Memory B cell (primary cell): ENCODE data around the gene DNAH8.
"Not testable (repeated sequence)": the region's sequence is repeated elsewhere in the genome, so short reads cannot be mapped to it uniquely, and the experiment has no call there.

Experiments
- ATAC-seq: fragments of 150-1000 bp; cut with Tn5 transposase; 2 replicates; pipeline ENCODE4 v1.10.0; 2021; ENCODE audit warnings: low read depth, mild to moderate bottlenecking, moderate library complexity
- DNase-seq, 2 donors: peaks; one replicate each; pipeline ENCODE4 v3.0.0; 2022; ENCODE audit warnings: low spot score in 2 of 2
- H3K27ac Mint-ChIP-seq: one replicate; pipeline ENCODE4 v1.8.0; 2022; ENCODE audit warnings: mild to moderate bottlenecking, moderate library complexity, mixed read lengths
- H3K27me3 Mint-ChIP-seq: one replicate; pipeline ENCODE4 v1.8.0; 2022; ENCODE audit warnings: mixed read lengths
- H3K36me3 Mint-ChIP-seq: one replicate; pipeline ENCODE4 v1.8.0; 2022; ENCODE audit warnings: mild to moderate bottlenecking, mixed read lengths
- H3K4me1 Mint-ChIP-seq: one replicate; pipeline ENCODE4 v1.8.0; 2022; ENCODE audit warnings: mixed read lengths
- H3K4me3 Mint-ChIP-seq: one replicate; pipeline ENCODE4 v1.8.0; 2022; ENCODE audit warnings: mild to moderate bottlenecking, moderate library complexity, mixed read lengths
- H3K9me3 Mint-ChIP-seq: one replicate; pipeline ENCODE4 v1.8.0; 2022; ENCODE audit warnings: mixed read lengths

Gene DNAH8

DNA sequence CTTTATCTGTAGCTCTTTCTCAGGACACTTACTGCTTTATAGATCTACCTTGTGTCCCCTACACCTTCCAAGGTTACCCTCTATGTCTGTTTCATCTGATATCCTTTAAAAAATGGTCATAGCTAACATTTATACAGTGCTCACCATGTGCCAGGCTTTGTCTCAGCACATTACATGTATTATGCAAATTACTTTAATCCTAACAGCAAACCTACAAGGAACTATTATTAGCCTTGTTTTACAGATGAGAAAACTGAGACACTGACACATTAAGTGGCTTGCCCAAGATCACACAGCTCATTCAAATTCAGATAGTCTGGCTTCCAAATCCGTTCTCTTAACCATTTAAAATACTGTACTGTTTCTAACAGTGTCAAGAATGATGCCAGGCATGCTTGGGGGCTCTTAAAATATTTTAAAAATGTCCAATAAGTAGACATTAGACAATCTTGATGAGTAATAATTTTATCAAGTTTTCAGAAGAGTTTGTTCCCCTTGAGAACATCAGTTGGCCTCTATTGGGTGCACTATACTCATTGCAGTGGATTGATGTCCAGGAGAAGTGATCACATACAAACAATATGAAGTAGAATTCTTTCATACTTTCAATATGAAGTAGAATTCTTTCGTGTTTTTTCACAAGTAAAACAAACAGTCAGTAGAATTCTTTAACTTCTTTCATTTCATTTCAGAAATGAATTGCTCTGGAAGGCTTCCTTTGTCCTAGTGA is 69.6 kb downstream of the DNAH8 start:
- Mint-ChIP-seq H3K4me1 (peaks cover 8% of the 10 kb centered on the region), H3K27me3 (no peaks in the 10 kb centered on the region), H3K27ac (peak overlapping the region; percentile 15), H3K9me3 (no peaks in the 10 kb centered on the region), H3K36me3 (no peaks in the 10 kb centered on the region), H3K4me3 (no peak overlapping the region)
- ATAC-seq (peak; percentile 56), DNase-seq (no peak)

- no peaks in the 10 kb centered on the region for H3K36me3 Mint-ChIP-seq
- no peaks in the 10 kb centered on the region for H3K27me3 Mint-ChIP-seq
- no peak overlapping the region for H3K27ac Mint-ChIP-seq
- H3K4me1 Mint-ChIP-seq = peaks cover 8% of the 10 kb centered on the region
- H3K4me3 Mint-ChIP-seq = no peak overlapping the region
- no peaks in the 10 kb centered on the region for H3K9me3 Mint-ChIP-seq
- no peak for ATAC-seq
- DNase-seq = no peak
These were observed 71.4 kb downstream of the DNAH8 start for GRCh38 chr6:38786486-38786885.

GRCh38 chr6:38789256-38789655 is 74.1 kb downstream of the DNAH8 start:
- Mint-ChIP-seq H3K4me1 (peaks cover 7% of the 10 kb centered on the region), H3K27me3 (no peaks in the 10 kb centered on the region), H3K9me3 (no peaks in the 10 kb centered on the region), H3K27ac (no peak overlapping the region), H3K36me3 (peaks cover 3% of the 10 kb centered on the region), H3K4me3 (no peak overlapping the region)
- ATAC-seq = no peak
- no peak for DNase-seq

DNA sequence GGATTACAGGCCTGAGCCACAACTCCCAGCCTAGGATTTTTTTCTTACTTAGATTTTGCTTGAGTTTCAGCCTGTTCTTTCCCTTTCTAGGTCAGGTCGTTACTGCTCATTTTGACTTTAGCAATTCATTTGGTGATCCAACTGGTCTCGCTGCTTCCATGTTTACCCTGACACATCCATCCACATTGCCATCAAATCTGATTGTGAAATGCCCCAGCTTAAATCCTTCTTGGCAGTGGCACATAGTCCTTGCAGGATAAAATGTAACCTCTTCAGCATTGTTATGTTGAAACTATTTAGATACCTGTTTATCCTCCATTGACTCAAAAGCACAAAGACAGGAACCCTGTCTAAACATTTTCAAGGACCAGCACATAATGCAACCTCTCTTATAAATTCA is 77.2 kb downstream of the DNAH8 start:
- no peak overlapping the region for H3K4me3 Mint-ChIP-seq
- H3K27me3 Mint-ChIP-seq = no peaks in the 10 kb centered on the region
- peaks cover 3% of the 10 kb centered on the region for H3K36me3 Mint-ChIP-seq
- H3K4me1 Mint-ChIP-seq = no peaks in the 10 kb centered on the region
- H3K9me3 Mint-ChIP-seq = no peaks in the 10 kb centered on the region
- ATAC-seq (no peak), DNase-seq (no peak)
- no peak overlapping the region for H3K27ac Mint-ChIP-seq

GRCh38 chr6:38794682-38795081 is 79.6 kb downstream of the DNAH8 start:
- no peak overlapping the region for H3K4me3 Mint-ChIP-seq
- no peaks in the 10 kb centered on the region for H3K9me3 Mint-ChIP-seq
- no peaks in the 10 kb centered on the region for H3K4me1 Mint-ChIP-seq
- H3K36me3 Mint-ChIP-seq = peaks cover 3% of the 10 kb centered on the region
- H3K27ac Mint-ChIP-seq = no peak overlapping the region
- DNase-seq = no peak
- no peak for ATAC-seq
- H3K27me3 Mint-ChIP-seq = no peaks in the 10 kb centered on the region

GRCh38 chr6:38796006-38796405 is 80.9 kb downstream of the DNAH8 start:
- peaks cover 2% of the 10 kb centered on the region for H3K27me3 Mint-ChIP-seq
- no peak overlapping the region for H3K4me3 Mint-ChIP-seq
- H3K9me3 Mint-ChIP-seq = no peaks in the 10 kb centered on the region
- peaks cover 3% of the 10 kb centered on the region for H3K36me3 Mint-ChIP-seq
- H3K4me1 Mint-ChIP-seq = no peaks in the 10 kb centered on the region
- no peak overlapping the region for H3K27ac Mint-ChIP-seq
- ATAC-seq = no peak
- DNase-seq = no peak

DNA sequence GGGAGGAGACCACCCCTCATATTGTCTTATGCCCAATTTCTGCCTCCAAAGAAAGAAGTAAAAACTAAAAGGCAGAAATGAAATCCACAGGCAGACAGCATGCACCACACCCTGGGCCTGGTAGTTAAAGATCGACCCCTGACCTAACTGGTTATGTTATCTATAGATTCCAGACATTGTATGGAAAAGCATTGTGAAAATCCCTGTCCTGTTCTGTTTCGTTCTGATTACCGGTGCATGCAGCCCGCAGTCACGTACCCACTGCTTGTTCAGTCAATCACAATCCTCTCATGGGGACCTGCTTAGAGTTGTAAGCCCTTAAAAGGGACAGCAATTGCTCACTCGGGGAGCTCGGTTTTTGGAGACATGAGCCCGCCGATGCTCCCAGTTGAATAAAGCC is 81.3 kb downstream of the DNAH8 start:
- H3K4me1 Mint-ChIP-seq, ATAC-seq, H3K27me3 Mint-ChIP-seq: not testable (repeated sequence)

DNA sequence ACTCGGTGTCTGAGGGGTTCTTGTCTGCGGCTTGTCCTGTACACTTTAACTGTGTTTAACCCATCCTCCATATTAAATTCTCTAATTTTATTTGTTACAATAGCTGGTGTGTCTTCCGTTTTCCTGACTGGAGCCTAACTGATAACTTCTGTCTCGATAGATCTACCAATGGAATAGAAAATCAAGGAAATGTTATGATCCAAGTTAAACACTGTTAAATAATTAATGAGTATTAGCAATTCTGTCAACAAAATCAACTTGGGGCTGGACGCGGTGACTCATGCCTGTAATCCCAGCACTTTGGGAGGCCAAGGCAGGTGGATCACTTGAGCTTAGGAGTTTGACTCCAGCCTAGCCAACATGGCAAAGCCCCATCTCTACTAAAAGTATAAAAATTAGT is 81.7 kb downstream of the DNAH8 start:
- Mint-ChIP-seq H3K4me1 (no peaks in the 10 kb centered on the region), H3K4me3 (no peak overlapping the region), H3K27ac (no peak overlapping the region), H3K36me3 (peaks cover 4% of the 10 kb centered on the region), H3K27me3 (peaks cover 3% of the 10 kb centered on the region), H3K9me3 (no peaks in the 10 kb centered on the region)
- no peak for ATAC-seq
- DNase-seq = no peak

More for the DNA sequence above, 81.3 kb downstream of the DNAH8 start:
- H3K27ac Mint-ChIP-seq, DNase-seq, H3K36me3 Mint-ChIP-seq, H3K4me3 Mint-ChIP-seq, H3K9me3 Mint-ChIP-seq: not testable (repeated sequence)

DNA sequence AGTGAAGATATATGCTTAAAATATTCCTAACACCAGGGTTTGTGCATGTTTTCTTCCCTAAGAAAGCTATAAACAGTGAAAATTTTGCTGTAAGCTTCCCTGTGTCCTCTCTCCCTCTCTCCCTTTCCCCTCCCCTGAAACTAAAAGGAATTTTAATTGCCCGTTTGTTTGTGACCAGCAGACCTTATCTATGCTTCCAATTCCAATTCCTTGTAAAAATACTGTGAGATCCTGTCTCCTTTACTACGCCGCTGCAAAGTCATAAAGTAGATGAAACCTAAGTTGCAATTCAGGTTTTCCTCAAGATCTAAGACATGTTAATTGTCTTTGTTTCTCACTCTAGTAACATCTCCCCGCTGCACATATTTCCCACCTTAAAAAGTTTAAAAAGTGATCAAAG is 82.3 kb downstream of the DNAH8 start:
- H3K27ac Mint-ChIP-seq = no peak overlapping the region
- no peaks in the 10 kb centered on the region for H3K9me3 Mint-ChIP-seq
- no peaks in the 10 kb centered on the region for H3K4me1 Mint-ChIP-seq
- peaks cover 3% of the 10 kb centered on the region for H3K36me3 Mint-ChIP-seq
- no peak for ATAC-seq
- no peak for DNase-seq
- H3K4me3 Mint-ChIP-seq = no peak overlapping the region
- peaks cover 3% of the 10 kb centered on the region for H3K27me3 Mint-ChIP-seq

DNA sequence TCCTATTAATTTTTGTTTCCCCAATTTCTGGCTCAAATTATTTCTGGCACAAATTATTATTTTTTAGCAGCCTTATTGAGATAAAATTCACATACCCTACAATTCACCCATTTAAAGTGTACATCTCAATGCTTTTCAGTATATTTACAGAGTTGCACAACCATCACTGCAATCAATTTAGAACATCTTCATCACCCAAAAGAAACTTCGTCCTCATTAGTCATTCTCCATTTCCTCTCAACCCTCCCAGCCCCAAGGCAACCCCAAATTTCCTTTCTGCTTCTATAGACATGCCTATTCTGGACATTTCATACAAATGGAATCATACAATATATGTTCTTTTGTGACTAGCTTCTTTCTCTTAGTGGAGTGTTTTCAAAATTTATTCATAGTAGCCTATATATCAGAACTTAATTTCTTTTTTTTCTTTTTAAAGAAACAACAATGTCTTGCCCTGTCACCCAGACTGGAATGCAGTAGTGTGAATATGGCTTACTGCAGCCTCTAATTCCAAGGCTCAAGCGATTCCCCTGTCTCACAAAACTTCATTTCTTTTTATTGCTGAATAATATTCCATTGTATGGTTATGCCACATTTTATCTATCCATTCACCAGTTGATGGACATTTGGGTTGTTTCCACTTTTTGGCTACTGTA is 84.5 kb downstream of the DNAH8 start:
- ATAC-seq (no peak), DNase-seq (no peak)
- no peak overlapping the region for H3K4me3 Mint-ChIP-seq
- H3K27me3 Mint-ChIP-seq = peaks cover 3% of the 10 kb centered on the region
- no peaks in the 10 kb centered on the region for H3K4me1 Mint-ChIP-seq
- H3K27ac Mint-ChIP-seq = no peak overlapping the region
- H3K36me3 Mint-ChIP-seq = peaks cover 3% of the 10 kb centered on the region
- H3K9me3 Mint-ChIP-seq = no peaks in the 10 kb centered on the region

GRCh38 chr6:38801305-38801704 is 86.2 kb downstream of the DNAH8 start:
- ATAC-seq = no peak
- no peak overlapping the region for H3K4me3 Mint-ChIP-seq
- H3K4me1 Mint-ChIP-seq = no peaks in the 10 kb centered on the region

DNA sequence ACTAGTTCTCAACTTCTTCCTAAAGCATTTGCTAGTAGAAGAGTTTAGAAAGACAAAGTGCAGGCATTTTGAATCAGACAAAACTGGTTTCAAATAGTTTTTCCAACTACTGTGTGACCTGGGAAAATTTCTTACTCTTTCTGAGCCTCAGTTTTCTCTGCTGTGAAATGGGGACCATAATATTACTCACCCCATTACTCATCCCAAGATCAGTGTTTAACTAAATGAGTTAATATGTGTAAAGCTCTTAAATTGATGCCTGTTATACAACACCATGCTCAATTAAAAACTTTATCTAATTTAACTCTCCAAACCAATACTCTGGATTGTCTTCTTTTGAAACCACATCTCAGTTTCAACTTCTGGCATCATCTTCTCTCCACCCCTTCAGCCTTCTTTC is 87.4 kb downstream of the DNAH8 start:
- H3K9me3 Mint-ChIP-seq = no peaks in the 10 kb centered on the region
- DNase-seq (no peak), ATAC-seq (no peak)
- H3K36me3 Mint-ChIP-seq = peaks cover 3% of the 10 kb centered on the region
- H3K4me3 Mint-ChIP-seq = no peak overlapping the region
- H3K27me3 Mint-ChIP-seq = peaks cover 3% of the 10 kb centered on the region
- H3K27ac Mint-ChIP-seq = no peak overlapping the region
- H3K4me1 Mint-ChIP-seq = no peaks in the 10 kb centered on the region

More at GRCh38 chr6:38801305-38801704, 86.2 kb downstream of the DNAH8 start:
- no peaks in the 10 kb centered on the region for H3K9me3 Mint-ChIP-seq
- peaks cover 3% of the 10 kb centered on the region for H3K27me3 Mint-ChIP-seq
- no peak for DNase-seq
- peaks cover 3% of the 10 kb centered on the region for H3K36me3 Mint-ChIP-seq
- H3K27ac Mint-ChIP-seq = no peak overlapping the region

DNA sequence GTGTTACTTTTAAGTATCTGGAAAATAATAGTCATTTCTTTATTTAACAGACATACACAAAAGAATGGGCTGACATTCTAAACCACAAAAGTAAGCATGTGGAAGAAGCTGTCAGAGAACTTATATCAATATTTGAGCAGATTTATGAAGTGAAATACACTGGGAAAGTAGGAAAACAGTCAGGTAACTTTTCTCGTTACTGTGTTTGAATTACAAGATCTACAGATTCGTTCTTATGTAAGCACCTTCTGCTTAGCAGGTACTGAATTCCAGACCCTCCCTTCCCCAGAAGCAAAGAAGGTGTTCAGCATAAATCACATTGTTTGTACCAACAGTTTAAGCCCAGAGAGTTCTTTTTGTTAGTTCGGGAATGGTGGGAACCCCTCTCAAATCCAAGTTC is 88.0 kb downstream of the DNAH8 start:
- Mint-ChIP-seq H3K36me3 (peaks cover 3% of the 10 kb centered on the region), H3K9me3 (no peaks in the 10 kb centered on the region)

DNA sequence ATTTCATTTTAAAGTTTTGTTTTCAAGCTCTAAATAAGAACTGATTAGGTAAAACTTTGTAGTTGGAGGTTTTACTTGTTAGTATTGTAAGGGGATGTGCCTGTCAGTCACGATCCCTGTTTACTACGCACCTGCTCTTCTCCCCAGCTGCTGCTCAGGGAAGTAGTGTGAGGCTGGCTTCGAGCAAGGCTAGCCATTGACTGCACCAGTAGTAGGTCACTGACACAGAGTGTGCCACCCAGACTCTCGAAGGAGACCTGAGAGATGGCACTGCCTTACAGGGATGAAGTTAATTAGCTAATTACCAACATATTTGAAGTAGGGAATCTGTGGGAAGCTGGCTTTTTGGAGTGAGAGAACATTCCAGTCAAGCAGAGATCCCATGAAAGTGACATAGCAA is 89.2 kb downstream of the DNAH8 start:
- Mint-ChIP-seq H3K36me3 (peaks cover 3% of the 10 kb centered on the region), H3K27ac (no peak overlapping the region), H3K4me3 (no peak overlapping the region), H3K9me3 (no peaks in the 10 kb centered on the region), H3K4me1 (no peaks in the 10 kb centered on the region), H3K27me3 (peaks cover 3% of the 10 kb centered on the region)
- no peak for DNase-seq
- no peak for ATAC-seq

More for the DNA sequence above, 88.0 kb downstream of the DNAH8 start:
- no peak overlapping the region for H3K27ac Mint-ChIP-seq
- H3K4me1 Mint-ChIP-seq = no peaks in the 10 kb centered on the region
- no peak for ATAC-seq
- no peak for DNase-seq
- peaks cover 3% of the 10 kb centered on the region for H3K27me3 Mint-ChIP-seq
- no peak overlapping the region for H3K4me3 Mint-ChIP-seq
